NCI-H510A (cell line): Measurements from ENCODE around the gene TTLL5.

Experiments
- DNase-seq: peaks from one replicate; lab custom pipeline; 2025; lab: John Stamatoyannopoulos, UW

Gene TTLL5

DNA sequence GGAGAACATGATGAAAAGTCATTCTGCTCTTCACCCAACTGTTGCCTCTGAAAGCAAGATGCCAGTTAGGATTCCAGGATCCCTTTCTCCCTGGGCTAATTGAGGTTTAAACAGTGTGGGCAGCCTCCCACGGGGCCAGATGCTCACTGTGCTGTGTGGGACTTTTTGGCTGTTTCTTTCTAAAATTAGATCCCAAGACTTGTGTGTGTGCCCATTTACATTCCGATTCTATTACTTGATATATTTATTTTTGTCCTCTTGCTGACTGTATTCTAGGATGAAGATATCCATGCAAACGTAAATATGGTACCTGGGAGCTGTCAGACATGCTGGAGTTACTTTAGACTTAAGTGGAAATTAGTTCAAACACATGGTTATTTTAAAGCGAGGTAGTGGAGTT, 330.7 kb downstream of the TTLL5 start:
- no peak for DNase-seq

DNA sequence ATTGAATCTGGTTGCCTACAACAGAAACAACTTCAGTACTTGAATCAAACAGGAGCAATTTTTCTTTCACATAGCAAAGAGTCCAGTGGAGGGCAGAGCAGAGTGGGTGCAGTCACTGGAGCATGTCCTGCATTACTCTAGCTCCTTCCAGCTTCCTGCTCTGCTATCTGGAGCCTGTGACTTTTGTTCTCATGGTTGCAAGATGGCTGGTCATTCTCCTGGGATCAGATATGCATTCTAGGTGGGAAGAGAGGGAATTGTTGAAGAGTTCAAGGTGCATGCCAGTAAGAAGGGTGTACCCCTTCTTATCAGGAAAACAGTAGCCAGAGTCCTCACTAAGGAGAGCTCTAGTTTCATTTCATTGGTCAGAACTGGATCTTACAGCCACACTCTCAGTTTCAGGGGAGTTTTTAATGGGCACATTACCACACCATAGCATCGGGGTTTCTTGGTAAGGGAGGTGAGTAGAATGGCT, 332.6 kb downstream of the TTLL5 start:
- no peak for DNase-seq

DNA sequence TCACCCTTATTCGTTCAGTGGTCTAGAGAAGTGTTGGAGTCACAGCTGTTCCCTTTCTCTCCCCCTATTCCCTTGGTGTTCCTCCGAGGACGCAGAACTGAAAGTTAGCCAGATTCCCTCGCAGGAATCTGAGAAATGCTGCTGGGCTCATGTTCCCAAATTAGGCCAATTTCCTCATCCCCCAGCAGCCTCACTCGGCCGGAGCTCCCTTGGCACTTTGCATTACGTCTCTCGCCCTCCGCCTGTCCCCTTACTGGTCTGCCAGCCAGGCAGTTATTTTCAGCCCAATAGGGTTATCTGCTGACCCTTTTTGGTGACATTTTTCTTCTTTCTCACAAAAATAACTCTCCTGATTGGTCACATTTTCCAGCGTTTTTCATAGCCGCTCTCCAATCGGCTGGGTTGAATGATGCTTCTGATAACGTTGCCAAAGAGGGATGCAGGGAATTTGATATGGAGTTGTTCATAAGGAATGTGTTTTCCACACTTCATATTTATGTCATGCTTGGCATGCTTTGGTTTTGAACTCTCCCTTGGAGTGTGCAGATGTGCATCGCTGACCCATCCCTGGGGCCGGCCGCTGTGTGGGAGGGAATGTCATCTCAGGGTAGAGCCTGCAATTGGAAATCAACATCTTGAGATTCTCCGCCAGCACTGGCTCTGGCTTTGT, 334.5 kb downstream of the TTLL5 start:
- DNase-seq = no peak

DNA sequence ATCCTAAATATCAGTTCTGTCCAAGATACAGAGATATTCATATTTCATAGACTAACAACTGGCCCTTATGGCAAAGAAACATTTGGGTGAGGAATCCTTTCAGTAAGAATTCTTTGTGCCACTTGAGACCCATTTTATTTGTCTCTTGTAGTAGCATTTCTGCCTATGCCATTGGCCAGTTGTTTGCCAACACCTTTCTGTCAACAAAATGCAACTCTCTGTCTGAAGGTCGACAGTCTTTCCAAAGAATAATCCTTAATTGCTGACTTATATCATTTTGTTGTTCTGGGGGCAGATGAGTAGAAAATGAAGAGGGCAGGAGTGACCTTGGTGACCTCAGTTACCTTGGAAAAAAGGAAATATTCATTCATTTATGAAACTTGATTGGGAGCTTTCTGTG, 335.4 kb downstream of the TTLL5 start:
- DNase-seq = no peak

DNA sequence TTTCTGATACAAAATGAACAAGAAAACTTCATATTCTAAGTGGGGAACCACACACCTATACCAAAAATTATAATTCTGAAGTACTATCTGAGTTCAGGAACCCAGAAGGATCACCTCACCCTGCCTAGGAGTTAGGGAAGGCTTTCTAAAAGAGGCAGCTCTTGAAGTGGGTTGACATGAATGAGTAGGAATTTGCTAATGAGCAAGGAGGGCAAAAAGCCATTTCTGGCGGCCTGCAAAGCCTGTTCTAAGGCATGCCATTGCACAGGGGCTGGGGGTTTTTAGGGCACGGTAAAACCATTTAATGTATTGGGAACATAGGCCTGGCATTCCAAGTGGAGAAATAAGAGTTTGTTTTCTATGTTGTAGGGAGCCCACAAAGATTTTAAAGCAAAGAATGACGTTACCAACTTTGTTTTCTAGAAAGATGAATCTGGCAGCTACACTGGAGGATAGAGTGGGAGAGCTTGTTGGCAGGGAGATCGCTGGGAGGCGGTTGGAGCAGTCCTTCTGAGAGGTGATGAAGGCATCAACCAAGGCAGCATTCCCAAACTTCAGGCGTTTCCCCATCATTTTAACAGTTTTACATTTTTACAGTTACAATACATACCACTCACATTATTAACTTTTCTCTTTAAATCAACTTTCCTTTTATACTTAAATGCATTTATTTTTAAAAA, 338.6 kb downstream of the TTLL5 start:
- DNase-seq = no peak

DNA sequence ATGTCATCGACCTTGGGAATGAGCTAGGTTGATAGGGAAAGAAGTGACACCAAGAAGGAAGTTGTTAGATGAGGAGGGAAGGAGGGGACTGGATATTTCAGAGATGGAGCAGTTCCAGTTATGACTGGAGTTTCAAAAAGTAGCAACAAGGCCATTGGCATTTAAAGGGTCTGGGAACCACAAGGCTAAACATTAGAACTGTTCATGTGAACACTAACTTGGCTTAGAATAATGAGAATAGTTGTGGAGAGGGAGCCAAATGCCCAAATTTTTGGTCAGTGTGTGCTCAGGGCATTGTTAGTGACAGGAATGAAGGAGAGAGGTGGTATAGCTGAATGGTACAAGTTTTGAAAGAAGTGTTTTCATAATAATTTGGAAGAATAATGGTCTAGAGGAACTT, 341.3 kb downstream of the TTLL5 start:
- DNase-seq = no peak
